Chondrocyte (in vitro differentiated cells): ENCODE results near the gene RBMX. TPM values are rescaled to one million over a fixed set of nuclear protein-coding genes. Genes with fewer than 3 reads are reported as not detected.

Source experiments
- DNase-seq: peaks from one replicate; pipeline ENCODE4 v3.0.0; 2021; ENCODE audit warnings: mixed read lengths, low spot score
- H3K27ac Mint-ChIP-seq: one replicate; pipeline ENCODE4 v1.8.0; 2021; ENCODE audit warnings: mild to moderate bottlenecking, moderate library complexity, mixed read lengths; ENCODE audit not compliant: unreplicated experiment
- H3K27me3 Mint-ChIP-seq: 2 replicates; pipeline ENCODE4 v1.8.0; 2021; ENCODE audit warnings: low read depth, mixed read lengths
- H3K36me3 Mint-ChIP-seq: 2 replicates; pipeline ENCODE4 v1.8.0; 2021; ENCODE audit warnings: low read depth, mixed read lengths
- H3K4me1 Mint-ChIP-seq: 2 replicates; pipeline ENCODE4 v1.8.0; 2021; ENCODE audit warnings: low read depth, mild to moderate bottlenecking, mixed read lengths
- H3K4me3 Mint-ChIP-seq: one replicate; pipeline ENCODE4 v1.8.0; 2021; ENCODE audit warnings: mild to moderate bottlenecking, moderate library complexity, mixed read lengths; ENCODE audit not compliant: unreplicated experiment
- H3K9me3 Mint-ChIP-seq: 2 replicates; pipeline ENCODE4 v1.8.0; 2021; ENCODE audit warnings: low read depth, mixed read lengths
- total RNA-seq: library from RNA; stranded (reverse); gene quantifications from 3 replicates; pipeline ENCODE4 v1.2.1, GENCODE V29; 2021
- TF ChIP-seq, protein P1 (sequence below): fragments of 200-600 bp; sonication (generic); IDR thresholded peaks from 2 replicates; pipeline ENCODE4 v1.5.0; 2021; ENCODE audit warnings: antibody characterized with exemption, mild to moderate bottlenecking, moderate library complexity

Gene RBMX
- total RNA-seq, 1 donor from 2014 or later = 111 TPM

DNA sequence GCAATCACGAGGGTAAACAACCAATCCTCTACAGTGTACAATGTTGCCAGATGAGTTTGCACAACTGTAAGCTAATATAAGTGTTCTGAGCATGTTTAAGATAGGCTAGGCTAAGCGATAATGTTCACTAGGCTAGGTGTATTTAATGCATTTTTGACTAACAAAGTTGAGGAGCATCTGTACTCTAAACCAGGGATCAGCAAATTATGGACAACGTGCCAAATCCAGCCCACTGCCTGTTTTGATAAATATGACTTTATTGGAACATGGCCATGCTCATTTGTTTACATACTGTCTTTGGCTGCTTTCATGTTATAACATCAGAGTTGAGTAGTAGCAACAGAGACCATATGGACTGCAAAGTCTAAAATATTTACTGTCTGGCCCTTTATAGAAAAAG is 53.5 kb downstream of the RBMX start:
- peaks cover 14% of the 10 kb centered on the region for H3K9me3 Mint-ChIP-seq
- no peaks in the 10 kb centered on the region for H3K4me1 Mint-ChIP-seq
- H3K36me3 Mint-ChIP-seq = peaks cover 2% of the 10 kb centered on the region
- DNase-seq = no peak
- H3K27me3 Mint-ChIP-seq = no peaks in the 10 kb centered on the region
- TF ChIP-seq, protein P1, sequence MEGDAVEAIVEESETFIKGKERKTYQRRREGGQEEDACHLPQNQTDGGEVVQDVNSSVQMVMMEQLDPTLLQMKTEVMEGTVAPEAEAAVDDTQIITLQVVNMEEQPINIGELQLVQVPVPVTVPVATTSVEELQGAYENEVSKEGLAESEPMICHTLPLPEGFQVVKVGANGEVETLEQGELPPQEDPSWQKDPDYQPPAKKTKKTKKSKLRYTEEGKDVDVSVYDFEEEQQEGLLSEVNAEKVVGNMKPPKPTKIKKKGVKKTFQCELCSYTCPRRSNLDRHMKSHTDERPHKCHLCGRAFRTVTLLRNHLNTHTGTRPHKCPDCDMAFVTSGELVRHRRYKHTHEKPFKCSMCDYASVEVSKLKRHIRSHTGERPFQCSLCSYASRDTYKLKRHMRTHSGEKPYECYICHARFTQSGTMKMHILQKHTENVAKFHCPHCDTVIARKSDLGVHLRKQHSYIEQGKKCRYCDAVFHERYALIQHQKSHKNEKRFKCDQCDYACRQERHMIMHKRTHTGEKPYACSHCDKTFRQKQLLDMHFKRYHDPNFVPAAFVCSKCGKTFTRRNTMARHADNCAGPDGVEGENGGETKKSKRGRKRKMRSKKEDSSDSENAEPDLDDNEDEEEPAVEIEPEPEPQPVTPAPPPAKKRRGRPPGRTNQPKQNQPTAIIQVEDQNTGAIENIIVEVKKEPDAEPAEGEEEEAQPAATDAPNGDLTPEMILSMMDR = no peak
- no peak overlapping the region for H3K27ac Mint-ChIP-seq
- no peak overlapping the region for H3K4me3 Mint-ChIP-seq

DNA sequence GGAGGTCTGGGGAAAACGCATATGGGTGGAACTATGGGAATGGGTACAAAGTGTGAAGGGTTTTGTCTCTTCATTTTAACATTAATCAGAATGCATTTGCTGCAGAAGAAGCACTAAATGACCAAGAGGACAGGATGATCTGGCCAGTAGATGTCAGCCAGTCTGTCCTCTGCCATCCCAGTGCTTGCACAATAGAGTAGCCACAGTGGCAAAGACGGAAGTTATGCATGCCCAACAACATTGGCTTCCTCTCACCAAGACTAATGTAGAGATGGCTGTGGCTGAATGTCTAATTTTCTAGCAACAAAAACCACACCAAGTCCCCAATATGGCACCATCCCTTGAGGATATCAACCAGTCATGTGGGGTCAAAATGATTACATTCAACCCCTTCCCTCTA is 54.8 kb downstream of the RBMX start:
- TF ChIP-seq, protein P1 = no peak
- peaks cover 2% of the 10 kb centered on the region for H3K36me3 Mint-ChIP-seq
- no peak overlapping the region for H3K27ac Mint-ChIP-seq
- no peak overlapping the region for H3K4me3 Mint-ChIP-seq
- no peaks in the 10 kb centered on the region for H3K4me1 Mint-ChIP-seq
- H3K9me3 Mint-ChIP-seq = peaks cover 17% of the 10 kb centered on the region
- H3K27me3 Mint-ChIP-seq = no peaks in the 10 kb centered on the region
- no peak for DNase-seq

Other genes starting within 250 kb of the RBMX start
- not detected in 3 replicates for gene CD40LG, start 232.6 kb downstream of the RBMX start, total RNA-seq
- 11.8 to 13.8 TPM (median 12.2 TPM) in 3 replicates for gene ARHGEF6, start 99.8 kb downstream of the RBMX start, total RNA-seq
- gene GPR101, start 153.3 kb upstream of the RBMX start, total RNA-seq = not detected in 3 replicates